ENCODE results near the gene VPS9D1.

DNA sequence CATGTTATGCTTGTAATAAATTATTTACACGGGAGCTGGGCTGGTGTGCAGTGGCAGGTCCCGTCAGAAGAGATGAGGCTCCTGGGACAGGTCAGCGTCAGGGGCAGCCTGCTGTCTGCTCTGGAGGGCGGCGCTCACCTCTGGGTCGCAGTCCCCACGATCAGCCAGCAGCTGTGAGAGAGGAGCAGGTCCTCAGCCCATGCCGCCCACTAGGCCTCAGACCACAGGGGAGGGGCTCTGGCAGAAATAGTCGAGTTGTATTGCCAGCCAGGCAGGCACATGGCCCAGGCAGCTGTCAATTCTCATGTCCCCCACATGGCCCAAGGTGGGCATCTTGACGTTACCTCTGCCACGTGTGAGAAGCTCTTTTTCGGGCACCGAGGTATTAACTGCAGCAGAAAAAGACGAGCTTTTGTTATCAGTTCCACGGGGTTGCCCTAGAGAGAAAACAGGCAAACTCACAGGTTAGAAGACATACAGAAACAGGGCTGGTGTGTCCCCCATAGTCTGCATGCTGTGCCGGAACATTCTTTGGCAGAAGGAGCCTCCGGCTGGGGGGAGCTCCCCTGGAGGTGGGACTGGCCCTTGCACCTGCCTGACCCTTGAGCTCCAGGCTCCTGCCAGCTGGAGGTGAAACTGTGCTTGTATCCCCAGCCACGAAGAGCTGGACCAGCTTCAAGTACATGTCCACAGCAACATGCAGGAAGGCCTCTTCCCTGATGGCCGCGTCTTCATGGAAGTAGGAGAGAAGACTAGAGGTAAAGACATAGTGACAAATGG is 18.0 kb upstream of the VPS9D1 start:
- TF ChIP-seq CTCF (conservative IDR thresholded peaks at IDR 0.05) = no peak
- TF ChIP-seq ZFX (IDR thresholded peaks at IDR 0.05) = no peak

Data from C4-2B (cell line).